ENCODE data around the gene ACP6.
A peak's percentile ranks its signal among the peaks of the same experiment; 100 is the strongest.

The ACP6 gene

GRCh38 chr1:147627435-147628110, 42.8 kb downstream of the ACP6 start:
- DNase-seq (ENCODE audit: low read depth): peak; percentile 42
- H3K4me3 ChIP-seq (ENCODE audit: low read depth, low read length): no peak overlapping the region
- TF ChIP-seq MYC (IDR thresholded peaks at IDR 0.05; ENCODE audit: low read depth, low read length) (no peak), MAX (IDR thresholded peaks at IDR 0.05; ENCODE audit: low read depth, low read length) (no peak), CTCF (IDR thresholded peaks at IDR 0.05; ENCODE audit: low read depth, low read length) (peak; percentile 78), POLR2A (IDR thresholded peaks at IDR 0.05; ENCODE audit: extremely low read depth, insufficient read length) (no peak)

DNA sequence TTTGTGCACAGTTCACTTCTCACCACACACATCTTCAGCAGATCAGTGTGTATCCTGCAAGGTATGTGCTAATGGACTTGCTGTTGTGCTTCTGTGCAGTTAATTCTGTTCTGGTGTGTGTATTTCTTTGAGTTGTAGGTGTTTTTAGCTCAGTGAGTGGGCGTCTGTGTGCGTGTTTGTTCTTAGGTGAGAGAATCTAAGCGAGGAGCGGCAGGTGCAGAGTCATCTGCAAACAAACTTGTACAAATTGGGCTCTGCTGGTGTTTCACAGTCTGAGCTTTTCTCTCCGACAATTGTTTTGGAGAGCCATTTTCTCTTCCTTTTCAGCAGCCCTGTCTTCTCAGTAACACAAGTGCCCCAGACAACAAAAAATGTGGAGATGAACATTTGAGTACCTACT, 43.6 kb downstream of the ACP6 start:
- H3K4me3 ChIP-seq (ENCODE audit: low read depth, low read length): no peak overlapping the region
- TF ChIP-seq POLR2A (IDR thresholded peaks at IDR 0.05; ENCODE audit: extremely low read depth, insufficient read length): no peak
- TF ChIP-seq MAX (IDR thresholded peaks at IDR 0.05; ENCODE audit: low read depth, low read length): no peak
- no peak for TF ChIP-seq MYC (IDR thresholded peaks at IDR 0.05; ENCODE audit: low read depth, low read length)
- no peak for TF ChIP-seq CTCF (IDR thresholded peaks at IDR 0.05; ENCODE audit: low read depth, low read length)
- no peak for DNase-seq (ENCODE audit: low read depth)

- H3K4me3 ChIP-seq (ENCODE audit: low read depth, low read length): no peak overlapping the region
- TF ChIP-seq MYC (IDR thresholded peaks at IDR 0.05; ENCODE audit: low read depth, low read length) (no peak), MAX (IDR thresholded peaks at IDR 0.05; ENCODE audit: low read depth, low read length) (no peak), CTCF (IDR thresholded peaks at IDR 0.05; ENCODE audit: low read depth, low read length) (no peak), POLR2A (IDR thresholded peaks at IDR 0.05; ENCODE audit: extremely low read depth, insufficient read length) (no peak)
- DNase-seq (ENCODE audit: low read depth): no peak
These were observed 44.0 kb downstream of the ACP6 start for GRCh38 chr1:147626291-147626690.

- no peak overlapping the region for H3K4me3 ChIP-seq (ENCODE audit: low read depth, low read length)
- no peak for TF ChIP-seq CTCF (IDR thresholded peaks at IDR 0.05; ENCODE audit: low read depth, low read length)
- no peak for TF ChIP-seq MAX (IDR thresholded peaks at IDR 0.05; ENCODE audit: low read depth, low read length)
- no peak for TF ChIP-seq MYC (IDR thresholded peaks at IDR 0.05; ENCODE audit: low read depth, low read length)
- no peak for TF ChIP-seq POLR2A (IDR thresholded peaks at IDR 0.05; ENCODE audit: extremely low read depth, insufficient read length)
- peak; percentile 37 for DNase-seq (ENCODE audit: low read depth)
These were observed 44.8 kb downstream of the ACP6 start for GRCh38 chr1:147625362-147625995.

- DNase-seq (ENCODE audit: low read depth): no peak
- H3K4me3 ChIP-seq (ENCODE audit: low read depth, low read length): no peak overlapping the region
- TF ChIP-seq CTCF (IDR thresholded peaks at IDR 0.05; ENCODE audit: low read depth, low read length) (no peak), POLR2A (IDR thresholded peaks at IDR 0.05; ENCODE audit: extremely low read depth, insufficient read length) (no peak), MYC (IDR thresholded peaks at IDR 0.05; ENCODE audit: low read depth, low read length) (no peak), MAX (IDR thresholded peaks at IDR 0.05; ENCODE audit: low read depth, low read length) (no peak)
These were observed 45.8 kb downstream of the ACP6 start for GRCh38 chr1:147624529-147624928.
